Osteoblast (primary cell): ENCODE data around the gene CEP104. TPM values are rescaled to one million over a fixed set of nuclear protein-coding genes. Genes with fewer than 3 reads are reported as not detected.

Experiments
- DNase-seq: peaks from one replicate; pipeline ENCODE4 v3.0.0; 2011; ENCODE audit warnings: low spot score, mixed read lengths; ENCODE audit not compliant: insufficient read length; ENCODE audit errors: missing footprints
- H2AFZ ChIP-seq: 2 replicates; pipeline ENCODE4 v1.6.0; 2011; ENCODE audit warnings: mild to moderate bottlenecking, low read length
- H3K27ac ChIP-seq: 2 replicates; pipeline ENCODE4 v1.5.1; 2011; ENCODE audit warnings: mild to moderate bottlenecking, low read depth, low read length, moderate library complexity
- H3K27me3 ChIP-seq: 2 replicates; pipeline ENCODE4 v1.6.0; 2012; ENCODE audit warnings: mild to moderate bottlenecking, control low read depth, inconsistent platforms, low read length, moderate library complexity; ENCODE audit not compliant: insufficient read depth
- H3K36me3 ChIP-seq: 2 replicates; pipeline ENCODE4 v1.5.1; 2011; ENCODE audit warnings: mild to moderate bottlenecking, low read length, control low read depth, moderate library complexity; ENCODE audit not compliant: insufficient read depth
- H3K4me1 ChIP-seq: 2 replicates; pipeline ENCODE4 v1.5.1; 2011; ENCODE audit warnings: mild to moderate bottlenecking, low read length, control low read depth, moderate library complexity; ENCODE audit not compliant: insufficient read depth
- H3K4me2 ChIP-seq: 2 replicates; pipeline ENCODE4 v1.6.0; 2011; ENCODE audit warnings: mild to moderate bottlenecking, low read length; ENCODE audit not compliant: insufficient read depth
- H3K4me3 ChIP-seq: fragments of 200-600 bp; sonication (generic); 3 replicates; pipeline ENCODE4 v1.5.1; 2012; ENCODE audit warnings: mild to moderate bottlenecking, low read length, inconsistent platforms; ENCODE audit not compliant: insufficient read depth
- H3K79me2 ChIP-seq: 2 replicates; pipeline ENCODE4 v1.6.0; 2012; ENCODE audit warnings: mild to moderate bottlenecking, low read length, control low read depth, inconsistent platforms; ENCODE audit not compliant: insufficient read depth
- H3K9me3 ChIP-seq: 2 replicates; pipeline ENCODE4 v1.5.1; 2011; ENCODE audit warnings: low read depth, low read length, control low read depth
- H4K20me1 ChIP-seq: 2 replicates; pipeline ENCODE4 v1.6.0; 2012; ENCODE audit warnings: mild to moderate bottlenecking, low read length, control low read depth; ENCODE audit not compliant: insufficient read depth
- total RNA-seq: library from RNA; depleted of rRNA; stranded (reverse); fragments of >200 nt; gene quantifications from 2 replicates; pipeline ENCODE4 v1.2.3, GENCODE V29; 2012
- TF ChIP-seq, protein P1 (sequence below): IDR thresholded peaks from 2 replicates; pipeline ENCODE4 v1.5.1; 2011; ENCODE audit warnings: mild to moderate bottlenecking, low read depth, low read length, moderate library complexity; ENCODE audit errors: extremely low read depth

Gene CEP104
- total RNA-seq, 1 donor: 21.7 TPM

DNA sequence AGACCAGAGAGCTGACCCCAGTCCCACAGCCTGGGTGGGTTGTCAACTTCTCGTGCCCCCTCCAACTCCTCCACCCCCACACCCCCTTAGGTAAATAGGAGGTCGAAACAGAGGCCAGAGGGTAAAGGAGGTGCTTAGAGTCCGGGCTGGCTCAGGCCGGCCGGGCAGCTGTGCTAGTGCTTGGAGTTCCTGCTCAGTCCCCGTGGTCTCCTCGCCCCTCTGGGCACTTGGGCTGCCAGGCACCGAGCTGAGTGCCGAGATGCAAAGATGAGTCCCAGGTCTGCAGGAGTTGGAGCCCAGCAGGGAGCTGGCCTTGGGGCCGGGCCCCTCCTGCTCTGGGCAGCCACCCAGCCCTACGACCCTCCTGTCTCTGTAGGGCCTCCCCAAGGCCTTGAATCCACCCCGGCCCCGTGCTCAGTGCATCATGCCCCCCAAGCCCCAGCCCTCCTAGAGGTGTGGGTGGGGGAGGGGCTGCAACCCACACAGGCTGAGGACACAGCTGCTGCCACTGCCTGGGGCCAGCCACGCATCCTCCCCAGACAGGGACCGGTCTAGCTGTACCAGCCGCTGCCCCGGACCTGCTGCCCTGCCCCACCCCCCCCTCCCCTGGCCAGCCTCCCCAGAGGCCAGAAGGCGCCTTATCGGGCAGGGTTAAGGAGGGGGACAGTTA is 82.6 kb downstream of the CEP104 start:
- no peak overlapping the region for H3K4me2 ChIP-seq
- peaks cover 5% of the 10 kb centered on the region for H3K36me3 ChIP-seq
- no peak overlapping the region for H2AFZ ChIP-seq
- no peak overlapping the region for H3K4me3 ChIP-seq
- H3K4me1 ChIP-seq: peaks cover 15% of the 10 kb centered on the region
- H4K20me1 ChIP-seq: peaks cover 3% of the 10 kb centered on the region
- H3K27me3 ChIP-seq: peaks cover 15% of the 10 kb centered on the region
- no peak overlapping the region for H3K27ac ChIP-seq
- TF ChIP-seq, protein P1, sequence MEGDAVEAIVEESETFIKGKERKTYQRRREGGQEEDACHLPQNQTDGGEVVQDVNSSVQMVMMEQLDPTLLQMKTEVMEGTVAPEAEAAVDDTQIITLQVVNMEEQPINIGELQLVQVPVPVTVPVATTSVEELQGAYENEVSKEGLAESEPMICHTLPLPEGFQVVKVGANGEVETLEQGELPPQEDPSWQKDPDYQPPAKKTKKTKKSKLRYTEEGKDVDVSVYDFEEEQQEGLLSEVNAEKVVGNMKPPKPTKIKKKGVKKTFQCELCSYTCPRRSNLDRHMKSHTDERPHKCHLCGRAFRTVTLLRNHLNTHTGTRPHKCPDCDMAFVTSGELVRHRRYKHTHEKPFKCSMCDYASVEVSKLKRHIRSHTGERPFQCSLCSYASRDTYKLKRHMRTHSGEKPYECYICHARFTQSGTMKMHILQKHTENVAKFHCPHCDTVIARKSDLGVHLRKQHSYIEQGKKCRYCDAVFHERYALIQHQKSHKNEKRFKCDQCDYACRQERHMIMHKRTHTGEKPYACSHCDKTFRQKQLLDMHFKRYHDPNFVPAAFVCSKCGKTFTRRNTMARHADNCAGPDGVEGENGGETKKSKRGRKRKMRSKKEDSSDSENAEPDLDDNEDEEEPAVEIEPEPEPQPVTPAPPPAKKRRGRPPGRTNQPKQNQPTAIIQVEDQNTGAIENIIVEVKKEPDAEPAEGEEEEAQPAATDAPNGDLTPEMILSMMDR: no peak
- DNase-seq: no peak
- H3K9me3 ChIP-seq: no peaks in the 10 kb centered on the region
- no peaks in the 10 kb centered on the region for H3K79me2 ChIP-seq

DNA sequence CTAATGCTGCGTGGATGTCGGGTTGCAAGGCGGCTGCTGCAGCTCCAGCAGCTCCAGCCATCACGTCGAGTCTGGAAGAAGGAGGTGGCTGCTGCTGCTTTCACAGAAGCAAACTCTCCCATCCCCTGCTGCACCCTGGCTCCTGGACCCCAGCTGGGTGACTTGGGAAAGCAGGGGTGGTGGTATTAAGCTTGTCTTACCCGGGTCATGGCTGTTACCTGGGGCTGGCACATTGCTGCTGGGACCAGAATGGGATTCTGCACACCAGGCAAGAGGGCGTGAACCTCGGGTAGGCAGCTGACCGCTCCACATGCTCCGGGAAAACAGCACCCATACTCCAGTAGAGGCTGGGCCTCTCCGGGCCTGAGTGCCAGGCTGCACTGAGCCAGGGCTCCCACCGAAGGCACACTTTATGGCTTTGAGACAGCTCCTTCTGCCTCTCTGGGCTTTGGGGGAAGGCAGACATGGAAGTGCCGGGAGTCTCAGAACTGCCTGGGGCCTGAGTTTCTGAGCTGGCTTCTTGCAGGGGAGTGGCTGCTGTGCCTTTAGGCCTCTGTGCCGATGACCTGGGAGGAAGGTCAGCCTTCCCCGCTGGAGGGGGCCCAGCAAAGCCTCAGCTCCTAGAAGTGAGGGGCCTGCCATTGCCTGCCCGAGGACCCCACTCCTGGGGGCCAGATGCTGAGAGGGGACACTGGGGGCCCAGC is 83.3 kb downstream of the CEP104 start:
- H4K20me1 ChIP-seq: no peaks in the 10 kb centered on the region
- peaks cover 15% of the 10 kb centered on the region for H3K4me1 ChIP-seq
- peak; percentile 89 for DNase-seq
- TF ChIP-seq, protein P1: no peak
- no peak overlapping the region for H3K27ac ChIP-seq
- H3K27me3 ChIP-seq: peaks cover 15% of the 10 kb centered on the region
- H3K36me3 ChIP-seq: no peaks in the 10 kb centered on the region
- no peaks in the 10 kb centered on the region for H3K9me3 ChIP-seq
- H3K4me2 ChIP-seq: no peak overlapping the region
- no peak overlapping the region for H3K4me3 ChIP-seq
- no peak overlapping the region for H2AFZ ChIP-seq
- no peaks in the 10 kb centered on the region for H3K79me2 ChIP-seq

- DNase-seq: peak; percentile 84
- Histone ChIP-seq H3K27me3 (peaks cover 15% of the 10 kb centered on the region), H3K4me1 (peaks cover 15% of the 10 kb centered on the region), H2AFZ (no peak within 1 kb of the TSS), H4K20me1 (no peaks in the 10 kb centered on the region), H3K4me3 (peak within 1 kb of the TSS; percentile 53), H3K36me3 (no peaks in the 10 kb centered on the region), H3K4me2 (peak within 1 kb of the TSS; percentile 68), H3K27ac (no peak within 1 kb of the TSS), H3K79me2 (no peaks in the 10 kb centered on the region), H3K9me3 (no peaks in the 10 kb centered on the region)
- TF ChIP-seq, protein P1: no peak
Observed at GRCh38 chr1:3772715-3773571, 84.1 kb downstream of the CEP104 start, which contains the start of gene SMIM1. SMIM1 (plus strand) TSS chr1:3772749; CDS start chr1:3775374, 2,625 bp downstream.
